GM23248 (cell line): ENCODE data around the gene ELMO1. TPM values are rescaled to one million over a fixed set of nuclear protein-coding genes. Genes with fewer than 3 reads are reported as not detected.

Experiments
- DNase-seq: peaks from one replicate; pipeline ENCODE4 v3.0.0-alpha.2; 2015
- H2AFZ ChIP-seq: fragments of 200-600 bp; sonication (generic); 2 replicates; pipeline ENCODE4 v1.6.1; 2016; ENCODE audit warnings: antibody characterized with exemption
- H3F3A ChIP-seq: fragments of 200-600 bp; sonication (generic); 2 replicates; pipeline ENCODE4 v1.6.1; 2016; ENCODE audit warnings: mild to moderate bottlenecking, antibody characterized with exemption, mixed run types; ENCODE audit not compliant: insufficient read depth
- H3K27ac ChIP-seq: fragments of 200-600 bp; sonication (generic); 2 replicates; pipeline ENCODE4 v1.5.1; 2016; ENCODE audit warnings: mild to moderate bottlenecking
- H3K27me3 ChIP-seq: fragments of 200-600 bp; sonication (generic); replicated peaks from 2 replicates; pipeline ENCODE4 v1.6.1; 2016; ENCODE audit warnings: mild to moderate bottlenecking; ENCODE audit not compliant: insufficient read depth
- H3K36me3 ChIP-seq: fragments of 200-600 bp; sonication (generic); 2 replicates; pipeline ENCODE4 v1.6.1; 2016; ENCODE audit warnings: low read depth, mild to moderate bottlenecking
- H3K4me1 ChIP-seq: fragments of 200-600 bp; sonication (generic); 2 replicates; pipeline ENCODE4 v1.6.1; 2016; ENCODE audit warnings: mild to moderate bottlenecking; ENCODE audit not compliant: insufficient read depth
- H3K4me2 ChIP-seq: fragments of 200-600 bp; sonication (generic); one replicate; pipeline ENCODE4 v1.6.1; 2016; ENCODE audit warnings: mild to moderate bottlenecking; ENCODE audit not compliant: unreplicated experiment
- H3K4me3 ChIP-seq: fragments of 200-600 bp; sonication (generic); 2 replicates; pipeline ENCODE4 v1.5.1; 2016; ENCODE audit warnings: mild to moderate bottlenecking
- H3K79me2 ChIP-seq: fragments of 200-600 bp; sonication (generic); 2 replicates; pipeline ENCODE4 v1.6.1; 2016; ENCODE audit warnings: mild to moderate bottlenecking; ENCODE audit not compliant: insufficient read depth
- H3K9ac ChIP-seq: fragments of 200-600 bp; sonication (generic); 2 replicates; pipeline ENCODE4 v1.6.1; 2016; ENCODE audit warnings: mild to moderate bottlenecking
- H3K9me2 ChIP-seq: fragments of 200-600 bp; sonication (generic); 2 replicates; pipeline ENCODE4 v1.6.1; 2016; ENCODE audit warnings: mixed run types, mild to moderate bottlenecking, moderate library complexity; ENCODE audit not compliant: insufficient read depth
- H3K9me3 ChIP-seq: fragments of 200-600 bp; sonication (generic); one replicate; pipeline ENCODE4 v1.6.1; 2017; ENCODE audit warnings: low read depth
- H4K20me1 ChIP-seq: fragments of 200-600 bp; sonication (generic); 2 replicates; pipeline ENCODE4 v1.6.0; 2016; ENCODE audit not compliant: insufficient read depth
- EZH2 ChIP-seq: fragments of 200-600 bp; sonication (generic); IDR thresholded peaks from 2 replicates; pipeline ENCODE4 v1.6.1; 2018; ENCODE audit warnings: antibody characterized with exemption, mild to moderate bottlenecking; ENCODE audit not compliant: insufficient read depth, poor library complexity, severe bottlenecking
- EZH2phosphoT487 ChIP-seq: fragments of 200-600 bp; sonication (generic); IDR thresholded peaks from 2 replicates; pipeline ENCODE4 v1.6.1; 2018; ENCODE audit warnings: antibody characterized with exemption, moderate library complexity, mild to moderate bottlenecking, low read depth; ENCODE audit not compliant: insufficient read depth
- WGBS, 2 experiments: methylation state at CpG; one replicate each; pipeline ENCODE4 v1.1.6; 2015 to 2017; ENCODE audit warnings: low lambda C conversion rate in 2 of 2, low coverage in 1 of 2; ENCODE audit errors: missing lambda C conversion rate in 2 of 2; 5-methylcytosine and 5-hydroxymethylcytosine counted together
- in situ Hi-C: fragments of 300-500 bp; cut with MboI; formaldehyde crosslinking; loops from 2 replicates; pipeline ENCODE4 v1.15.0; 2020
- polyA plus RNA-seq: library from polyadenylated mRNA; unstranded; fragments of >200 nt; fragmentation: Nextera tagmentation; extraction: Ambion mirVana; gene quantifications from 2 replicates; pipeline ENCODE4 v1.2.1, GENCODE V29; 2016
- total RNA-seq: library from RNA; depleted of rRNA; stranded (reverse); fragments of >200 nt; shearing (Covaris generic); gene quantifications from 2 replicates; pipeline ENCODE4 v1.2.3, GENCODE V29; 2014

The ELMO1 gene
- total and polyA plus RNA-seq, 2 experiments from 2014 or later = not detected

- Histone ChIP-seq H3K27me3 (no peaks in the 10 kb centered on the region), H3K27ac (no peak overlapping the region), H3K9ac (no peak overlapping the region), H3K79me2 (no peaks in the 10 kb centered on the region), H3K9me3 (no peaks in the 10 kb centered on the region), H3K36me3 (no peaks in the 10 kb centered on the region), H3F3A (no peaks in the 10 kb centered on the region), H3K4me3 (no peak overlapping the region), H3K9me2 (no peaks in the 10 kb centered on the region), H4K20me1 (no peaks in the 10 kb centered on the region), H3K4me1 (no peaks in the 10 kb centered on the region), H2AFZ (no peak overlapping the region), H3K4me2 (no peak overlapping the region)
- no peak for DNase-seq
- WGBS, 2 experiments = 12 to 16% methylated on average over 9 of the region's 9 CpGs
- in situ Hi-C loops = no loop called here
- TF ChIP-seq EZH2phosphoT487 (no peak), EZH2 (no peak)
Measured at GRCh38 chr7:36838616-36839225, 609.9 kb downstream of the ELMO1 start.

GRCh38 chr7:36831049-36831448 is 617.6 kb downstream of the ELMO1 start:
- no peak for DNase-seq
- H3K4me2 ChIP-seq = no peak overlapping the region
- H3K4me1 ChIP-seq = no peaks in the 10 kb centered on the region
- no peak overlapping the region for H3K27ac ChIP-seq
- no peak overlapping the region for H2AFZ ChIP-seq
- 36 to 37% methylated on average over 2 of the region's 2 CpGs for WGBS, 2 experiments
- H4K20me1 ChIP-seq = no peaks in the 10 kb centered on the region
- H3F3A ChIP-seq = no peaks in the 10 kb centered on the region
- no peaks in the 10 kb centered on the region for H3K9me3 ChIP-seq
- no peak for TF ChIP-seq EZH2
- TF ChIP-seq EZH2phosphoT487 = no peak
- no peaks in the 10 kb centered on the region for H3K27me3 ChIP-seq
- no peaks in the 10 kb centered on the region for H3K9me2 ChIP-seq
- no peak overlapping the region for H3K9ac ChIP-seq
- H3K79me2 ChIP-seq = no peaks in the 10 kb centered on the region
- no peaks in the 10 kb centered on the region for H3K36me3 ChIP-seq
- no peak overlapping the region for H3K4me3 ChIP-seq
- in situ Hi-C loops = no loop called here

GRCh38 chr7:36827726-36828703 is 620.6 kb downstream of the ELMO1 start:
- DNase-seq = peak; percentile 11
- WGBS, 2 experiments = 24 to 29% methylated on average over 8 of the region's 8 CpGs

GRCh38 chr7:36825501-36825900 is 623.2 kb downstream of the ELMO1 start:
- H3F3A ChIP-seq = peaks cover 6% of the 10 kb centered on the region; the same call in 1 of the 2 replicates
- H3K9me2 ChIP-seq = no peaks in the 10 kb centered on the region
- no peaks in the 10 kb centered on the region for H4K20me1 ChIP-seq
- no peak overlapping the region for H3K4me3 ChIP-seq
- H3K27ac ChIP-seq = no peak overlapping the region
- no peaks in the 10 kb centered on the region for H3K79me2 ChIP-seq
- H3K36me3 ChIP-seq = no peaks in the 10 kb centered on the region
- no peaks in the 10 kb centered on the region for H3K27me3 ChIP-seq
- TF ChIP-seq EZH2 = no peak
- TF ChIP-seq EZH2phosphoT487 = no peak
- H3K9me3 ChIP-seq = no peaks in the 10 kb centered on the region
- no peaks in the 10 kb centered on the region for H3K4me1 ChIP-seq
- 59 to 62% methylated on average over 4 of the region's 4 CpGs for WGBS, 2 experiments
- no peak overlapping the region for H2AFZ ChIP-seq
- no peak overlapping the region for H3K4me2 ChIP-seq
- no peak overlapping the region for H3K9ac ChIP-seq
- no peak for DNase-seq
- in situ Hi-C loops = no loop called here

More at GRCh38 chr7:36827726-36828703, 620.6 kb downstream of the ELMO1 start:
- H3K36me3 ChIP-seq = no peaks in the 10 kb centered on the region
- no peak overlapping the region for H2AFZ ChIP-seq
- H3K9me2 ChIP-seq = no peaks in the 10 kb centered on the region
- no peak overlapping the region for H3K4me2 ChIP-seq
- TF ChIP-seq EZH2 (no peak), EZH2phosphoT487 (no peak)
- H3K79me2 ChIP-seq = no peaks in the 10 kb centered on the region
- H3K27me3 ChIP-seq = no peaks in the 10 kb centered on the region
- no peaks in the 10 kb centered on the region for H3K9me3 ChIP-seq
- H3F3A ChIP-seq = no peaks in the 10 kb centered on the region
- no peak overlapping the region for H3K4me3 ChIP-seq
- H4K20me1 ChIP-seq = no peaks in the 10 kb centered on the region
- H3K9ac ChIP-seq = no peak overlapping the region
- H3K4me1 ChIP-seq = no peaks in the 10 kb centered on the region
- in situ Hi-C loops = no loop called here
- no peak overlapping the region for H3K27ac ChIP-seq
